Tibial nerve (tissue), 4 donors: ENCODE data around the gene RNFT2. TPM values are rescaled to one million over a fixed set of nuclear protein-coding genes. Genes with fewer than 3 reads are reported as not detected.
A peak's percentile ranks its signal among the peaks of the same experiment; 100 is the strongest.

Source experiments
- DNase-seq, 2 donors: peaks; one replicate each; pipeline ENCODE4 v3.0.0-alpha.2; 2019; ENCODE audit warnings: low spot score in 2 of 2
- H3K27ac ChIP-seq, 4 donors: fragments of 200-600 bp; sonication (generic) in 3 of 4; one replicate each; pipeline ENCODE4 v1.5.1; 2017 to 2019; ENCODE audit warnings: mild to moderate bottlenecking in 1 of 4
- H3K27me3 ChIP-seq, 2 donors: fragments of 200-600 bp; sonication (generic) in 1 of 2; one replicate each; pipeline versions ENCODE4 v1.5.1 to v1.6.0; 2017 to 2019
- H3K36me3 ChIP-seq, 3 donors: fragments of 200-600 bp; sonication (generic); one replicate each; pipeline ENCODE4 v1.5.1; 2018 to 2019
- H3K4me1 ChIP-seq, 4 donors: fragments of 200-600 bp; sonication (generic) in 3 of 4; one replicate each; pipeline ENCODE4 v1.5.1; 2017 to 2019
- H3K4me3 ChIP-seq, 4 donors: fragments of 200-600 bp; sonication (generic) in 3 of 4; one replicate each; pipeline ENCODE4 v1.5.1; 2017 to 2019; ENCODE audit warnings: mild to moderate bottlenecking in 1 of 4, moderate library complexity in 1 of 4
- H3K9me3 ChIP-seq, 4 donors: fragments of 200-600 bp; sonication (generic) in 3 of 4; one replicate each; pipeline ENCODE4 v1.5.1; 2017 to 2019
- EP300 ChIP-seq, 2 donors: sonication (generic); formaldehyde crosslinking; IDR thresholded peaks; one replicate each; pipeline ENCODE4 v1.6.1; 2017; ENCODE audit warnings: antibody characterized with exemption in 2 of 2, mild to moderate bottlenecking in 1 of 2
- POLR2A ChIP-seq, 2 donors: fragments of 450-650 bp; IDR thresholded peaks; one replicate each; pipeline ENCODE4 v1.6.1; 2017; ENCODE audit warnings: antibody characterized with exemption in 2 of 2, mild to moderate bottlenecking in 2 of 2, moderate library complexity in 2 of 2
- WGBS, 2 donors: methylation state at CpG; one replicate each; pipeline ENCODE4 v1.1.5; 2018; 5-methylcytosine and 5-hydroxymethylcytosine counted together
- total RNA-seq, 4 donors: library from RNA; depleted of rRNA; stranded (reverse); fragments of >200 nt; gene quantifications; one replicate each; pipeline ENCODE4 v1.1.0, GENCODE V29; 2016
- TF ChIP-seq, protein P1 (sequence below), 5 experiments: fragments of 200-600 bp in 3 of 5; fragments of 450-650 bp in 2 of 5; sonication (generic) in 3 of 5; IDR thresholded peaks; one replicate each; pipeline ENCODE4 v1.5.1; 2016 to 2019; ENCODE audit warnings: antibody characterized with exemption in 5 of 5, mild to moderate bottlenecking in 3 of 5, moderate library complexity in 2 of 5

The RNFT2 gene
- total RNA-seq, 4 donors from 2014 or later, result 0.59 to 5.9 (median 2.5) TPM

DNA sequence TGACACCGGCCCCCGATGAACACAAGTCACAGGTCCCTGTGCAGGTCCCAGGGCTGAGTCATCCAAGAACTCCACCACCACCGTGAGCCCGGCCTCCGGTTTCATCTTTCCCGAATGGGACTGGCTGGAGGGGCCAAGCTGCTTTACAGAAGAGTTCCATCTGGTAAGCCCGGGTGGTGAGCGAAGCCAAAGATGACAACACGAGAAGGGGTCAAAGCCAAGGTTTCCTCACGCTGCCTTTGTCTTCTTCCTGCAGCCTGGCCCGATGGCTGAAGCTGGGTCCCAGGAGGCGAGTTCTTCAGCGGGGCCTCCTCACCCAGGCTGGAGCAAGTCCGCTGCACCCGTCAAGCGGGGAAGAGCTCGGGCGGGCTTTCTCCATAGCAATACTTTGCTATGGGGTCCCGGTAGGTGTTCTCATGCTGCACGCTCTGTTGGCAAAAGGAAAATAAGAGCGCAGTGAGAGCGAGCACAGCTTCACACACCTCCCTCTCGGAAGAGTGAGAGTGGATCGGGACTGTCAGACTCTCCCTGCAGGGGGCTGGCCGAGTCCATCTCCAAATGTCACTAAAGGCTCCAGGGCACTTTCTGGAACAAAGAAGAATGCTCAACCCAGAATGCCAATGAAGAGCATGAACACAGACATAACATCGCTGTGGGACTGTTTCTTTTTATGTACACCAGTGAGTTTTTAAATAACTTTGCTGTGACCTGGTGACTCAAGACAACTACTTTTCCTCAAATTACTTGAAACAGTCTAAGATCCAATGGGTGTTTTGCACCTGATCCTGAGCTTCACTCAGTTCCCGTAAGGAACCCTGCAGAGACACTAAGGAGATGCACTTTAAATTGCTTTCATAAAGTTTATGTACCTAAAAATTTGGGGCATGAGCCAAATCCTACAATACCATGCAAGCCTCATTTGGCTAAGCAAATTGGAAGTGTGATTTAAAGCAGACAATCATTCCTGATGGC, 20.4 kb upstream of the RNFT2 start:
- Histone ChIP-seq H3K36me3 (peaks cover 0 to 60% (median 0%) of the 10 kb centered on the region in 3 donors), H3K27me3 (no peaks in the 10 kb centered on the region), H3K4me3 (no peak overlapping the region), H3K4me1 (peaks cover 0 to 37% (median 2%) of the 10 kb centered on the region in 4 donors), H3K27ac (peak overlapping the region in 1 of 4 donors; percentile 9), H3K9me3 (no peaks in the 10 kb centered on the region)
- TF ChIP-seq EP300 (IDR thresholded peaks at IDR 0.05) (peak in 1 of 2 donors; percentile 36), POLR2A (IDR thresholded peaks at IDR 0.05) (no peak)
- TF ChIP-seq, protein P1, sequence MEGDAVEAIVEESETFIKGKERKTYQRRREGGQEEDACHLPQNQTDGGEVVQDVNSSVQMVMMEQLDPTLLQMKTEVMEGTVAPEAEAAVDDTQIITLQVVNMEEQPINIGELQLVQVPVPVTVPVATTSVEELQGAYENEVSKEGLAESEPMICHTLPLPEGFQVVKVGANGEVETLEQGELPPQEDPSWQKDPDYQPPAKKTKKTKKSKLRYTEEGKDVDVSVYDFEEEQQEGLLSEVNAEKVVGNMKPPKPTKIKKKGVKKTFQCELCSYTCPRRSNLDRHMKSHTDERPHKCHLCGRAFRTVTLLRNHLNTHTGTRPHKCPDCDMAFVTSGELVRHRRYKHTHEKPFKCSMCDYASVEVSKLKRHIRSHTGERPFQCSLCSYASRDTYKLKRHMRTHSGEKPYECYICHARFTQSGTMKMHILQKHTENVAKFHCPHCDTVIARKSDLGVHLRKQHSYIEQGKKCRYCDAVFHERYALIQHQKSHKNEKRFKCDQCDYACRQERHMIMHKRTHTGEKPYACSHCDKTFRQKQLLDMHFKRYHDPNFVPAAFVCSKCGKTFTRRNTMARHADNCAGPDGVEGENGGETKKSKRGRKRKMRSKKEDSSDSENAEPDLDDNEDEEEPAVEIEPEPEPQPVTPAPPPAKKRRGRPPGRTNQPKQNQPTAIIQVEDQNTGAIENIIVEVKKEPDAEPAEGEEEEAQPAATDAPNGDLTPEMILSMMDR (IDR thresholded peaks at IDR 0.05), result no peak
- 64 to 77% methylated on average over 27 of the region's 27 CpGs for WGBS, 2 donors
- DNase-seq, result peak; percentile 49 to 62

DNA sequence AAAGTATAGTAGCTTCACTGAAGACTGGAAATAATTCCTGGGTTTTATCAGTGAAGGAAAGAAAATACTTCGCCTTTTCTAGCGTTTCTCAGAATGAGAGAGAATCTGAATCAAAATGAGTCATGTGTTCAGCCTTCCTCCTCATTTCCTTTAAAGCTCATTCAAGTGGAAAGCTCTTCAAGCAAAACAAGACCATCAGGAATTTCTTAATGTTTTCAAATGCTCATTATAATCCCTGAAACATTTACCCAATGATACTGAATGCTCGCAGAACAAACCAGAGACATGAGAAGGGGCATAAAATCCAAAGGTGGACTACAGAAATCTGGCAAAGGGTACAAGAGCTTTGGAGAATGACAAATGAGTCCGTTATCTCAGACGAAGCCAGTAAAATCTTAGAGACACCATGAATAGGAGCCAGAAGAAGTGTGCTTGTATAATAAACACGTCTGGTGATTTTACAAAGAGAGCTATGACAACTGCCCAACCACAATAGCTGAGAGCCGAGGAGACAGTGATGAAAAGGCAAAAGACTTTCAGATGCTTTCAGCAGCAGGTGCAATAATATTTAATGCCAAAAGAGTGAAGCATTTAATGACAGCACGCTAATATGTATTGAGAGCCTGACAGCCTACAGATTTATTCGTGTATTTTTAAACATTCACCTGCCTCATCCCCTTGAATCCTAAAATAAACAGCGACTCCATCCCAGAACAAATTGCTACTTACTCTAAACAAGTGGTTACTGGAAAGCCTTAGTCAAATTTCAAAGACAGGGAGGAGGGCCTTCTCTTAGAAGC, 19.3 kb upstream of the RNFT2 start:
- Histone ChIP-seq H3K36me3 (peaks cover 0 to 64% (median 0%) of the 10 kb centered on the region in 3 donors), H3K27ac (no peak overlapping the region), H3K27me3 (no peaks in the 10 kb centered on the region), H3K9me3 (no peaks in the 10 kb centered on the region), H3K4me1 (peaks cover 0 to 26% (median 0%) of the 10 kb centered on the region in 4 donors), H3K4me3 (no peak overlapping the region)
- WGBS, 2 donors, result 66 to 70% methylated on average over 10 of the region's 10 CpGs
- no peak for DNase-seq
- TF ChIP-seq EP300 (IDR thresholded peaks at IDR 0.05) (no peak), POLR2A (IDR thresholded peaks at IDR 0.05) (no peak)
- TF ChIP-seq, protein P1 (IDR thresholded peaks at IDR 0.05), result no peak

DNA sequence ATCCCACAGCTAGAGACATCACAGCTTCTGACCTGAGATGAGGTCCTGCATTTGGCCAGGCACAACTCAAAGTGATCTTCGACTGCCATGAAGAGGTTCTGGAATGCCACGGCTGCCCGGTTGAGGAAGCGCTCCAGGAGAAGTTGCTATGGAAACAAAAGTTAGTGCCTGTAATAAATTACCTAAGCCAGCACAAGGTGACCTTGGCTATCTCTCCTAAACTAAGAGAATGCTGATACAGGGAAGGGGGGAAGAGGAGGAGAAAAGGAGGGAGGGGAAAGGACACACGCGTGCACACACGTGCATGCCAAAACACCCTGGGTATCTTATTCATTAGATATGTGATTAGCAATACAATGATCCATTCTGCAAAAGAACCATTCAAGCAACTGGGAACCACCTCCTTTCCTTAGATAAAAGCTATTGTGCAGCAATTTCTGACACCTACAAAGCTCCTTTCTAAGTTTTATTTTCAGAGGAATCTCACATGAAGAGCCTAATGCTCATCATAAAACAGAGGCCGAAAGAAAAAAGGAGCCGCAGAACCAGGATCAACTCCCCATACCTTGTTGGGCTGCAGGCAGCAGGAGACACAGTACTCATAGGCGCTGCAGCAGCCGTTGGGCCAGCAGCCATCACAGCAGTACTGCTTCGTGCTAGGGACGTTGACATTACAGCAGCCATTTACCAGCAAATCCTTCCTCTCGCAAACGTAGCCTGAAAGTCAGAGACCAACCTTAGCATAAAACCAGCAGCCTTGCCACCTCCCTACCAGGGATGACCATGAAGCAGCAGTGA, 18.2 kb upstream of the RNFT2 start:
- Histone ChIP-seq H3K27ac (no peak overlapping the region), H3K27me3 (no peaks in the 10 kb centered on the region), H3K9me3 (no peaks in the 10 kb centered on the region), H3K36me3 (peaks cover 0 to 64% (median 0%) of the 10 kb centered on the region in 3 donors), H3K4me1 (peaks cover 0 to 21% (median 0%) of the 10 kb centered on the region in 4 donors), H3K4me3 (no peak overlapping the region)
- 85 to 86% methylated on average over 15 of the region's 15 CpGs for WGBS, 2 donors
- no peak for DNase-seq
- TF ChIP-seq, protein P1 (IDR thresholded peaks at IDR 0.05), result no peak
- no peak for TF ChIP-seq EP300 (IDR thresholded peaks at IDR 0.05)
- TF ChIP-seq POLR2A (IDR thresholded peaks at IDR 0.05), result no peak

DNA sequence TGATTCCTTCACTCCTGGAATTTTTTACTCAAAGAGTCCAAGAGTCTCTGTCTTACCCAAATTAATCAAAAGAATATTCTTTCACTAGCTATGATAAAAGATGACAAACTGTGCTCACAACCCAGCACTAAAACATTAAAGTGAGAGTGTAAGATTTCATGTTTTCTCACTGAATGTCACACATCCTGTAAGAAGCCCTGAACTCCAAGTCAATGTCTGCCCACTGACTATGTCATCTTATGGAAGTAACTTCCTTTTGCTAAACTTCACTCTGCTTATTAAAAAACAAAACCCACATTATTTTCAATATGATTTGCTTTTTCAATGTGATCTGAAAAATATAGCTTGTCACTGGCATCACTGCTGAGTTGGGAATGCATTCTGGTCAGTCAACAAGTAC, 15.9 kb upstream of the RNFT2 start:
- Histone ChIP-seq H3K27ac (no peak overlapping the region), H3K4me1 (peaks cover 0 to 26% (median 0%) of the 10 kb centered on the region in 4 donors), H3K9me3 (no peaks in the 10 kb centered on the region), H3K4me3 (no peak overlapping the region), H3K36me3 (peaks cover 0 to 42% (median 0%) of the 10 kb centered on the region in 3 donors), H3K27me3 (no peaks in the 10 kb centered on the region)
- no peak for DNase-seq
- TF ChIP-seq EP300 (IDR thresholded peaks at IDR 0.05) (no peak), POLR2A (IDR thresholded peaks at IDR 0.05) (no peak)
- TF ChIP-seq, protein P1 (IDR thresholded peaks at IDR 0.05), result no peak
